Measurements from ENCODE around the gene ECHDC3. TPM values are rescaled to one million over a fixed set of nuclear protein-coding genes. Genes with fewer than 3 reads are reported as not detected.

Gene ECHDC3
- total and polyA plus RNA-seq, 10 of the 15 experiments (the other 5 are each of a cell fraction or from before 2014, with no cell fraction given): 0.16 to 10.0 (median 6.0) TPM

GRCh38 chr10:11775412-11775811 is 33.2 kb downstream of the ECHDC3 start:
- ChIA-PET SMC1A (ENCODE audit: uncharacterized antibody, unreplicated experiment) (interaction anchor here (0.6 kb wide), 1 partner anchor 21 kb away, joined by 3 read pairs; no protein-coding TSS in a partner anchor), CTCF (no interaction called here), RAD21 (ENCODE audit: unreplicated experiment) (no interaction called here), POLR2A (no interaction called here)
- BruUV-seq (replicated peaks): no TSS peak
- H3K36me3 ChIP-seq (ENCODE audit: control insufficient read depth in 2 of 2, insufficient read depth in 2 of 2, low read length in 1 of 2): no peaks in the 10 kb centered on the region
- H3K4me3 ChIP-seq: no peak overlapping the region
- H2AFZ ChIP-seq (ENCODE audit: control insufficient read depth, low read depth, low read length): no peak overlapping the region
- H3K4me1 ChIP-seq (ENCODE audit: control insufficient read depth, insufficient read depth, low read length): no peaks in the 10 kb centered on the region
- no peak for TF ChIP-seq RUNX3 (IDR thresholded peaks at IDR 0.05; ENCODE audit: low read length)
- WGBS (ENCODE audit: insufficient coverage, insufficient replicate concordance, low lambda C conversion rate, missing lambda C conversion rate): 40% methylated on average over 5 of the region's 5 CpGs
- H3K9me3 ChIP-seq (replicated peaks; ENCODE audit: control insufficient read depth, insufficient read depth, low read length): no peaks in the 10 kb centered on the region; the same call in 2 of the 3 replicates
- in situ Hi-C loops (cut with MboI): no loop called here
- no peak overlapping the region for H3K27ac ChIP-seq (ENCODE audit: control insufficient read depth, insufficient read depth)
- H3K9ac ChIP-seq (ENCODE audit: control insufficient read depth, insufficient read depth, low read length): no peak overlapping the region
- FAIRE-seq (no peak), ATAC-seq (no peak), DNase-seq (ENCODE audit: low read depth, low spot score) (no peak)
- no peaks in the 10 kb centered on the region for H4K20me1 ChIP-seq (ENCODE audit: control insufficient read depth, insufficient read depth)
- intact Hi-C loops (cut with micrococcal nuclease; ENCODE audit: unreplicated experiment): no loop called here
- no peaks in the 10 kb centered on the region for H3K79me2 ChIP-seq (ENCODE audit: control insufficient read depth, insufficient read depth, low read length)
- H3K4me2 ChIP-seq (ENCODE audit: control insufficient read depth, insufficient read depth): no peak overlapping the region
- H3K27me3 ChIP-seq (replicated peaks in 1 of 2; ENCODE audit: control insufficient read depth in 2 of 2, insufficient read depth in 2 of 2, low read length in 1 of 2): no peaks in the 10 kb centered on the region; a peak in 1 of 4 replicates

DNA sequence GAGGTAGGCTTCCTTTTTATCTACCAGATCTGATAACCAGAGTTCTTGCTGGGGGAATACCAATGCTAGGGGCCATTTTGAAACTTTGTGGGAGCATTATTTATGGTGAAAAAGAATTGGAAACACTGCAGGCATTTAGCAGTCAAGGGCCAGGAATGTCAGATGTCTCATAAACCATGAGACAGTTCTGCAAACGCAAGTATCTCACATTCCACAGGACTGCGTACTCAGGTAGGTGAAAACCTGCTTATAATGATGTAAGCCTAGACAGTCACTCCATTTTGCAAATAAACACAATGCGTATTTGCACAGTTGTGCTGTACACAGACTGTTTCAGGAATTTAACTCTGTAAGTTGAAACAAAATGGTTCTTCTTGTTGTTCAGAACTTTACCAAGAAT is 33.9 kb downstream of the ECHDC3 start:
- no peak overlapping the region for H2AFZ ChIP-seq (ENCODE audit: control insufficient read depth, low read depth, low read length)
- no peaks in the 10 kb centered on the region; the same call in 2 of the 3 replicates for H3K9me3 ChIP-seq (replicated peaks; ENCODE audit: control insufficient read depth, insufficient read depth, low read length)
- no peaks in the 10 kb centered on the region for H4K20me1 ChIP-seq (ENCODE audit: control insufficient read depth, insufficient read depth)
- no peak overlapping the region for H3K4me3 ChIP-seq
- intact Hi-C loops (cut with micrococcal nuclease; ENCODE audit: unreplicated experiment): no loop called here
- FAIRE-seq (no peak), DNase-seq (ENCODE audit: low read depth, low spot score) (no peak), ATAC-seq (no peak)
- in situ Hi-C loops (cut with MboI): no loop called here
- no peaks in the 10 kb centered on the region for H3K36me3 ChIP-seq (ENCODE audit: control insufficient read depth in 2 of 2, insufficient read depth in 2 of 2, low read length in 1 of 2)
- TF ChIP-seq SMAD5 (IDR thresholded peaks at IDR 0.05; ENCODE audit: low read depth) (no peak), IRF4 (IDR thresholded peaks at IDR 0.05; ENCODE audit: low read depth, low read length) (no peak), RB1 (IDR thresholded peaks at IDR 0.05; ENCODE audit: borderline replicate concordance) (no peak), NFXL1 (IDR thresholded peaks at IDR 0.05; ENCODE audit: borderline replicate concordance) (no peak), POLR2AphosphoS2 (IDR thresholded peaks at IDR 0.05; ENCODE audit: low read depth, low read length) (no peak), JUND (IDR thresholded peaks at IDR 0.05; ENCODE audit: low read depth, low read length) (no peak), SMAD1 (IDR thresholded peaks at IDR 0.05; ENCODE audit: low read depth, partially characterized antibody) (no peak), MXI1 (IDR thresholded peaks at IDR 0.05; ENCODE audit: low read depth, low read length) (no peak), ZBED1 (IDR thresholded peaks at IDR 0.05; ENCODE audit: borderline replicate concordance) (no peak), NBN (IDR thresholded peaks at IDR 0.05) (no peak), ZNF622 (IDR thresholded peaks at IDR 0.05) (no peak)
- 71% methylated on average over 3 of the region's 3 CpGs for WGBS (ENCODE audit: insufficient coverage, insufficient replicate concordance, low lambda C conversion rate, missing lambda C conversion rate)
- ChIA-PET POLR2A (no interaction called here), SMC1A (ENCODE audit: uncharacterized antibody, unreplicated experiment) (no interaction called here), RAD21 (ENCODE audit: unreplicated experiment) (no interaction called here), CTCF (no interaction called here)
- H3K4me1 ChIP-seq (ENCODE audit: control insufficient read depth, insufficient read depth, low read length): no peaks in the 10 kb centered on the region
- H3K27ac ChIP-seq (ENCODE audit: control insufficient read depth, insufficient read depth): no peak overlapping the region
- no TSS peak for BruUV-seq (replicated peaks)
- no peak overlapping the region for H3K9ac ChIP-seq (ENCODE audit: control insufficient read depth, insufficient read depth, low read length)
- H3K27me3 ChIP-seq (replicated peaks in 1 of 2; ENCODE audit: control insufficient read depth in 2 of 2, insufficient read depth in 2 of 2, low read length in 1 of 2): no peaks in the 10 kb centered on the region; a peak in 1 of 4 replicates
- H3K79me2 ChIP-seq (ENCODE audit: control insufficient read depth, insufficient read depth, low read length): no peaks in the 10 kb centered on the region
- H3K4me2 ChIP-seq (ENCODE audit: control insufficient read depth, insufficient read depth): no peak overlapping the region
